Panc1 (cell line): Measurements from ENCODE around the gene AGTR1. TPM values are rescaled to one million over a fixed set of nuclear protein-coding genes. Genes with fewer than 3 reads are reported as not detected.

Experiments used
- ATAC-seq: fragments of 200-7000 bp; cut with Tn5 transposase; 2 replicates; pipeline ENCODE4 v1.9.1; 2020; ENCODE audit warnings: mild to moderate bottlenecking, moderate library complexity
- BruUV-seq: library from RNA; stranded (reverse); fragments of 400-500 nt; replicated peaks from 2 replicates; lab custom pipeline; 2021; lab: Mats Ljungman, UMichigan
- CTCF ChIA-PET: fragments of 300-600 bp; sonication (Branson Sonifier 250); formaldehyde crosslinking; loops from one replicate; lab custom pipeline; 2022; ENCODE audit warnings: antibody characterized with exemption; lab: Charles Lee
- POLR2A ChIA-PET: fragments of 300-600 bp; sonication (Branson Sonifier 250); formaldehyde crosslinking; loops from one replicate; lab custom pipeline; 2022; ENCODE audit warnings: antibody characterized with exemption; lab: Charles Lee
- DNase-seq: peaks from one replicate; pipeline ENCODE4 v3.0.0-alpha.2; 2010; ENCODE audit warnings: low read depth, low spot score
- H3K27ac ChIP-seq: 2 replicates; pipeline ENCODE4 v1.5.1; 2011; ENCODE audit warnings: mild to moderate bottlenecking, low read length, inconsistent platforms
- H3K27me3 ChIP-seq: fragments of 200-500 bp; sonication (Bioruptor generic); 2 replicates; pipeline ENCODE4 v1.6.0; 2014; ENCODE audit warnings: low read length, inconsistent platforms; ENCODE audit not compliant: control insufficient read depth, insufficient read depth
- H3K36me3 ChIP-seq: fragments of 200-500 bp; sonication (Bioruptor generic); 2 replicates; pipeline ENCODE4 v1.5.1; 2014; ENCODE audit warnings: inconsistent platforms, mild to moderate bottlenecking, low read length, moderate library complexity; ENCODE audit not compliant: control insufficient read depth, insufficient read depth
- H3K4me1 ChIP-seq: 2 replicates; pipeline ENCODE4 v1.5.1; 2011; ENCODE audit warnings: inconsistent platforms, mild to moderate bottlenecking, low read length, moderate library complexity; ENCODE audit not compliant: control insufficient read depth, insufficient read depth
- H3K4me3 ChIP-seq, 2 experiments: 2 replicates each; pipeline ENCODE4 v1.5.1; 2011 to 2012; ENCODE audit warnings: low read depth in 2 of 2, low read length in 2 of 2, mild to moderate bottlenecking in 2 of 2, inconsistent platforms in 1 of 2, moderate library complexity in 1 of 2
- H3K9me3 ChIP-seq: fragments of 200-500 bp; sonication (Bioruptor generic); 2 replicates; pipeline ENCODE4 v1.5.1; 2014; ENCODE audit warnings: low read depth, mild to moderate bottlenecking, inconsistent platforms, low read length, moderate library complexity; ENCODE audit not compliant: control insufficient read depth, insufficient read depth
- POLR2AphosphoS5 ChIP-seq: IDR thresholded peaks from 2 replicates; pipeline ENCODE4 v1.6.1; 2012; ENCODE audit warnings: mild to moderate bottlenecking, low read depth, low read length, moderate library complexity
- SIN3A ChIP-seq: IDR thresholded peaks from 2 replicates; pipeline ENCODE4 v1.6.1; 2012; ENCODE audit warnings: low read depth, mild to moderate bottlenecking, low read length, moderate library complexity, borderline replicate concordance; ENCODE audit not compliant: insufficient read depth
- TCF7L2 ChIP-seq: IDR thresholded peaks from 2 replicates; pipeline ENCODE4 v1.6.1; 2011; ENCODE audit warnings: mild to moderate bottlenecking, low read depth, low read length, inconsistent platforms
- in situ Hi-C: cut with HindIII; loops from 2 replicates; pipeline ENCODE4 v1.10.0; 2016; ENCODE audit warnings: low sequenced_read_pairs, low pct_unique_long_range_greater_than_20kb
- intact Hi-C: fragments of 100-400 bp; cut with micrococcal nuclease; formaldehyde crosslinking; loops from one replicate; pipeline ENCODE4 v1.10.0; 2022; ENCODE audit not compliant: unreplicated experiment
- total RNA-seq: library from RNA; stranded (reverse); gene quantifications from one replicate; pipeline ENCODE4 v1.2.1, GENCODE V29; 2021; ENCODE audit not compliant: unreplicated experiment
- TF ChIP-seq, protein P1 (sequence below): fragments of 450-650 bp; IDR thresholded peaks from 2 replicates; pipeline ENCODE4 v1.5.1; 2017; ENCODE audit warnings: mild to moderate bottlenecking
- TF ChIP-seq, protein P2 (sequence below), 2 experiments: IDR thresholded peaks; 2 replicates each; pipeline ENCODE4 v1.6.1; 2011 to 2012; ENCODE audit warnings: low read depth in 2 of 2, control low read depth in 1 of 2, low read length in 1 of 2, mild to moderate bottlenecking in 1 of 2, moderate library complexity in 1 of 2; ENCODE audit not compliant: insufficient read depth in 1 of 2

Gene AGTR1
- total RNA-seq, 1 experiment from 2014 or later = 0.28 TPM

DNA sequence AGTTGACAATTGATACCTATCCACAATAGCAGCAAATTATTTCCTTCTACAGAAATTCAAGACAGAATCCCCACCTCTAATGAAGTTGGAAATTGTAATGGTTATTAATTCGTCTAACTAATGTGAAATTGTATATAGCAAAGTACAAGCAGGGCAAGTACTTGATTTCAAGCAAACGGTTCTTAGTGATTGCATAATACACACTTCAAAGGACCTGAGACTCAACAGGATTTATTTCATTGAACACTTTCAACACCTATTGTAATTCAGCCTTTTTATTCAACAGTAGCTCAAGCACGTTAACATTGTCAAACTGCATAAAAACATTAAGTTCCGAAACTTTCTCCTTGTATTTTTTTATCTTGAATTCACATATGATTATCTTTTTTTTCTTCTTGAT lies 40.2 kb upstream of the AGTR1 start:
- Histone ChIP-seq H3K27me3 (peaks cover 2% of the 10 kb centered on the region; the same call in 1 of the 2 replicates), H3K4me3 (no peak overlapping the region), H3K27ac (no peak overlapping the region), H3K36me3 (no peaks in the 10 kb centered on the region), H3K4me1 (no peaks in the 10 kb centered on the region), H3K9me3 (no peaks in the 10 kb centered on the region)
- no TSS peak for BruUV-seq
- intact Hi-C loops (no loop called here), in situ Hi-C loops (no loop called here)
- ChIA-PET CTCF (interaction anchor here (0.7 kb wide), 1 partner anchor 13 kb away, joined by 14 read pairs; no protein-coding TSS in a partner anchor), POLR2A (no interaction called here)
- TF ChIP-seq POLR2AphosphoS5 = no peak
- TF ChIP-seq, protein P1, sequence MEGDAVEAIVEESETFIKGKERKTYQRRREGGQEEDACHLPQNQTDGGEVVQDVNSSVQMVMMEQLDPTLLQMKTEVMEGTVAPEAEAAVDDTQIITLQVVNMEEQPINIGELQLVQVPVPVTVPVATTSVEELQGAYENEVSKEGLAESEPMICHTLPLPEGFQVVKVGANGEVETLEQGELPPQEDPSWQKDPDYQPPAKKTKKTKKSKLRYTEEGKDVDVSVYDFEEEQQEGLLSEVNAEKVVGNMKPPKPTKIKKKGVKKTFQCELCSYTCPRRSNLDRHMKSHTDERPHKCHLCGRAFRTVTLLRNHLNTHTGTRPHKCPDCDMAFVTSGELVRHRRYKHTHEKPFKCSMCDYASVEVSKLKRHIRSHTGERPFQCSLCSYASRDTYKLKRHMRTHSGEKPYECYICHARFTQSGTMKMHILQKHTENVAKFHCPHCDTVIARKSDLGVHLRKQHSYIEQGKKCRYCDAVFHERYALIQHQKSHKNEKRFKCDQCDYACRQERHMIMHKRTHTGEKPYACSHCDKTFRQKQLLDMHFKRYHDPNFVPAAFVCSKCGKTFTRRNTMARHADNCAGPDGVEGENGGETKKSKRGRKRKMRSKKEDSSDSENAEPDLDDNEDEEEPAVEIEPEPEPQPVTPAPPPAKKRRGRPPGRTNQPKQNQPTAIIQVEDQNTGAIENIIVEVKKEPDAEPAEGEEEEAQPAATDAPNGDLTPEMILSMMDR = no peak
- no peak for TF ChIP-seq TCF7L2
- no peak for TF ChIP-seq SIN3A
- TF ChIP-seq, protein P2, sequence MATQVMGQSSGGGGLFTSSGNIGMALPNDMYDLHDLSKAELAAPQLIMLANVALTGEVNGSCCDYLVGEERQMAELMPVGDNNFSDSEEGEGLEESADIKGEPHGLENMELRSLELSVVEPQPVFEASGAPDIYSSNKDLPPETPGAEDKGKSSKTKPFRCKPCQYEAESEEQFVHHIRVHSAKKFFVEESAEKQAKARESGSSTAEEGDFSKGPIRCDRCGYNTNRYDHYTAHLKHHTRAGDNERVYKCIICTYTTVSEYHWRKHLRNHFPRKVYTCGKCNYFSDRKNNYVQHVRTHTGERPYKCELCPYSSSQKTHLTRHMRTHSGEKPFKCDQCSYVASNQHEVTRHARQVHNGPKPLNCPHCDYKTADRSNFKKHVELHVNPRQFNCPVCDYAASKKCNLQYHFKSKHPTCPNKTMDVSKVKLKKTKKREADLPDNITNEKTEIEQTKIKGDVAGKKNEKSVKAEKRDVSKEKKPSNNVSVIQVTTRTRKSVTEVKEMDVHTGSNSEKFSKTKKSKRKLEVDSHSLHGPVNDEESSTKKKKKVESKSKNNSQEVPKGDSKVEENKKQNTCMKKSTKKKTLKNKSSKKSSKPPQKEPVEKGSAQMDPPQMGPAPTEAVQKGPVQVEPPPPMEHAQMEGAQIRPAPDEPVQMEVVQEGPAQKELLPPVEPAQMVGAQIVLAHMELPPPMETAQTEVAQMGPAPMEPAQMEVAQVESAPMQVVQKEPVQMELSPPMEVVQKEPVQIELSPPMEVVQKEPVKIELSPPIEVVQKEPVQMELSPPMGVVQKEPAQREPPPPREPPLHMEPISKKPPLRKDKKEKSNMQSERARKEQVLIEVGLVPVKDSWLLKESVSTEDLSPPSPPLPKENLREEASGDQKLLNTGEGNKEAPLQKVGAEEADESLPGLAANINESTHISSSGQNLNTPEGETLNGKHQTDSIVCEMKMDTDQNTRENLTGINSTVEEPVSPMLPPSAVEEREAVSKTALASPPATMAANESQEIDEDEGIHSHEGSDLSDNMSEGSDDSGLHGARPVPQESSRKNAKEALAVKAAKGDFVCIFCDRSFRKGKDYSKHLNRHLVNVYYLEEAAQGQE (IDR thresholded peaks at IDR 0.05; ENCODE audit: insufficient read depth in 1 of 2, low read depth in 2 of 2, low read length in 1 of 2) = no peak
- no peak for DNase-seq
- ATAC-seq = no peak

- ATAC-seq (no peak), DNase-seq (no peak)
- in situ Hi-C loops = no loop called here
- no peak for TF ChIP-seq TCF7L2
- TF ChIP-seq, protein P1 = no peak
- TF ChIP-seq SIN3A = no peak
- TF ChIP-seq POLR2AphosphoS5 = no peak
- TF ChIP-seq, protein P2 (IDR thresholded peaks at IDR 0.05; ENCODE audit: insufficient read depth in 1 of 2, low read depth in 2 of 2, low read length in 1 of 2) = no peak
- no peak overlapping the region for H3K27ac ChIP-seq
- no peaks in the 10 kb centered on the region for H3K9me3 ChIP-seq
- no peaks in the 10 kb centered on the region for H3K4me1 ChIP-seq
- peaks cover 9% of the 10 kb centered on the region; the same call in 1 of the 2 replicates for H3K27me3 ChIP-seq
- H3K36me3 ChIP-seq = no peaks in the 10 kb centered on the region
- CTCF ChIA-PET = no interaction called here
- intact Hi-C loops = no loop called here
- BruUV-seq = no TSS peak
- H3K4me3 ChIP-seq = no peak overlapping the region
- POLR2A ChIA-PET = no interaction called here
Measured at GRCh38 chr3:148659512-148659911, 38.2 kb upstream of the AGTR1 start.
